Epithelial cell of proximal tubule (primary cell): ENCODE measurements around the gene CSNK1G2. TPM values are rescaled to one million over a fixed set of nuclear protein-coding genes. Genes with fewer than 3 reads are reported as not detected.

Experiments used
- DNase-seq: peaks from one replicate; pipeline ENCODE4 v3.0.0-alpha.2; 2011; ENCODE audit warnings: low read depth
- H3K4me3 ChIP-seq: 2 replicates; pipeline ENCODE4 v1.5.1; 2011; ENCODE audit warnings: low read depth, mild to moderate bottlenecking, low read length
- total RNA-seq: library from RNA; depleted of rRNA; stranded (reverse); fragments of >200 nt; gene quantifications from 2 replicates; pipeline ENCODE4 v1.2.3, GENCODE V29; 2015
- TF ChIP-seq, protein P1 (sequence below): conservative IDR thresholded peaks from 2 replicates; pipeline ENCODE4 v1.5.1; 2012; ENCODE audit warnings: low read depth, mild to moderate bottlenecking, low read length

CSNK1G2 gene
- total RNA-seq, 1 donor from 2014 or later, result 82.9 TPM

DNA sequence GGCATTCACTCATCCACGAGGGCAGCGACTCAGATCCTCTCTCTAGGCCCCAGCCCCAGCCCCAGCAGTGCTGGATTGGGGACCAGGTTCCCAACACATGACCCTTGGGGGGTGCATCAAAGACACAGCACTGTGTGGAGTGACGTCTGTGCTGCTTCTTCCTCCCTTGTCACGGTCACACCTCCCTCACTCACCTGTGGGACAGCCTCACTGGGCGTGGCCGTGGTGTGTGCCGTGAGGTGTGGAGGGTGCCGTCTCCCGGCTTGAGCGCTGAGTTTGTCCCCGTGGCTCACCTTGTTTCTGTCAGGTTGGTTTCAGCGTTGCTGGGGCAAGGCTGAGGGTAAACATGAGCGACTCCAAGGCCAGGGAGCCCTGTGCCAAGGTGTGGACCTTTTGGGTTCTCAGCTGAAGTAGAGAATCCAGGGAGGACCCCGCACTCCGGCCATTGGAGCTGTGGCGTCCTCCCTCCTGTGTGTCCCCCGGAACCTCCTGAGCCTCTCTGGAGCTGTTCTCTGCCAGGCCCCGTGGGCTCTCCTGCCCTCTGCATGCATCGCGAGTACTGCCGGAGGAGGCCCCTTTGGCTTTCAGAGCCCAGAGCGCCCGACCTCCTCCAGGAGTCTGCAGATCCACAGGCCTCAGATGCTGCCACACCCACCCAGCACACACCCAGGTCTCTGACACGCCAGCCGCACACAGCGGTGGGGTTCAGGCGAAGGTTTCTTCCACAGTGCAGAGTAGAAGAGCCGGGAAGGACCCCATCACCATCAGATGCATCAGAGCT lies 33.6 kb downstream of the CSNK1G2 start:
- TF ChIP-seq, protein P1, sequence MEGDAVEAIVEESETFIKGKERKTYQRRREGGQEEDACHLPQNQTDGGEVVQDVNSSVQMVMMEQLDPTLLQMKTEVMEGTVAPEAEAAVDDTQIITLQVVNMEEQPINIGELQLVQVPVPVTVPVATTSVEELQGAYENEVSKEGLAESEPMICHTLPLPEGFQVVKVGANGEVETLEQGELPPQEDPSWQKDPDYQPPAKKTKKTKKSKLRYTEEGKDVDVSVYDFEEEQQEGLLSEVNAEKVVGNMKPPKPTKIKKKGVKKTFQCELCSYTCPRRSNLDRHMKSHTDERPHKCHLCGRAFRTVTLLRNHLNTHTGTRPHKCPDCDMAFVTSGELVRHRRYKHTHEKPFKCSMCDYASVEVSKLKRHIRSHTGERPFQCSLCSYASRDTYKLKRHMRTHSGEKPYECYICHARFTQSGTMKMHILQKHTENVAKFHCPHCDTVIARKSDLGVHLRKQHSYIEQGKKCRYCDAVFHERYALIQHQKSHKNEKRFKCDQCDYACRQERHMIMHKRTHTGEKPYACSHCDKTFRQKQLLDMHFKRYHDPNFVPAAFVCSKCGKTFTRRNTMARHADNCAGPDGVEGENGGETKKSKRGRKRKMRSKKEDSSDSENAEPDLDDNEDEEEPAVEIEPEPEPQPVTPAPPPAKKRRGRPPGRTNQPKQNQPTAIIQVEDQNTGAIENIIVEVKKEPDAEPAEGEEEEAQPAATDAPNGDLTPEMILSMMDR, result no peak
- no peak overlapping the region for H3K4me3 ChIP-seq
- no peak for DNase-seq

DNA sequence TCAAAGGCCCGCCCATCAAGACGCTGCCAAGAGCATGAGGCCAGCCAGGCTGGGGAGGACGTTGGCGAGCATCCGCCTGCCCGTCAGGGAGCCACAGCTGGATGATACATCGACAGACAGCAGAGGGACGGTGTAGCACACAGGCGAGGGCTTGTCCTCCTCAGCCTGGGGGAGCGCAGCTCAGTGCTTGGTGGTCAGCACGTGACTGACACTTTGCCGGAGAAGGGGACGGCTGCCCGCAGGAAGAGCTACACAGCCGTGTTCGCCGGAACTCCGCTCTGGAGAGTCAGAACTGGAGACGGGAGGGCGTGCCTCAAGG lies 34.1 kb downstream of the CSNK1G2 start:
- DNase-seq, result no peak
- TF ChIP-seq, protein P1, result no peak
- H3K4me3 ChIP-seq, result no peak overlapping the region

DNA sequence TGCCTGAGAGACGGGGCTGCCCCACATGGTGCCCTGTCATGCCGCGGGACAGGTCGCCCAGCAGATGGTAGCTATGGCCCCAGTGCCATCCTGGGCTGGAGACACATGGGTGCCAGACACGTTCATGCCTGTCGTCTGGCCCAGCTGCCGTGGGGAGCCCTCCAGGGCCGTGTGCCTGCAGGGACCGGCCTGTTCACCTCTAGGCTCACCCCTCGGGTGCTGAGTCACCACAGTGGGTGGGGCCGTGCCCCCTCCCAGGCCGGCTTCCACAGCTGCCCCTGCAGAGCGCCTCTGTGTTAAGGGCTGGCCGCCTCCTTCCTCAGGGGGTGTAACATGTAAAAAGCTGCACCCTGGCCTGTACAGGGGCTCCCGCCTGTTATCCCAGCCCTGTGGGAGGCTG lies 36.1 kb downstream of the CSNK1G2 start:
- TF ChIP-seq, protein P1, result no peak
- DNase-seq, result no peak
- no peak overlapping the region for H3K4me3 ChIP-seq

DNA sequence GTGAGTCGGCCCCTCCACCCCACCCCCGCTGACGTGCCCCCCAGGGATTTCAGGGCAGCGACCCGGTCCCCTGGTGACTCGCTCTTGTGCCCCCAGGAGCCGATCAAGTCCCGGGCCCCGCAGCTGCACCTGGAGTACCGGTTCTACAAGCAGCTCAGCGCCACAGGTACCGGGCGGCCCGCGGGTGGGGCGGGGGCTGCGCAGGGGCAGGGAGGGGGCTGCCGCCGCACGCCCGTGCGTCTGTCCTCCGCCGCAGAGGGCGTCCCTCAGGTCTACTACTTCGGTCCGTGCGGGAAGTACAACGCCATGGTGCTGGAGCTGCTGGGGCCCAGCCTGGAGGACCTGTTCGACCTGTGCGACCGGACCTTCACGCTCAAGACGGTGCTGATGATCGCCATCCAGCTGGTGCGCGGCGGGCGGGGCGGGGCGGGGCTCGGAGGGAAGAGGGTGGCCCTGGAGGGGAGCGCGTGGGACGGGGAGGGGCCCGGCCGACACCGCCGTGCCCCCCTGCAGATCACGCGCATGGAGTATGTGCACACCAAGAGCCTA lies 37.4 kb downstream of the CSNK1G2 start:
- no peak overlapping the region for H3K4me3 ChIP-seq
- TF ChIP-seq, protein P1, result no peak
- DNase-seq, result no peak

DNA sequence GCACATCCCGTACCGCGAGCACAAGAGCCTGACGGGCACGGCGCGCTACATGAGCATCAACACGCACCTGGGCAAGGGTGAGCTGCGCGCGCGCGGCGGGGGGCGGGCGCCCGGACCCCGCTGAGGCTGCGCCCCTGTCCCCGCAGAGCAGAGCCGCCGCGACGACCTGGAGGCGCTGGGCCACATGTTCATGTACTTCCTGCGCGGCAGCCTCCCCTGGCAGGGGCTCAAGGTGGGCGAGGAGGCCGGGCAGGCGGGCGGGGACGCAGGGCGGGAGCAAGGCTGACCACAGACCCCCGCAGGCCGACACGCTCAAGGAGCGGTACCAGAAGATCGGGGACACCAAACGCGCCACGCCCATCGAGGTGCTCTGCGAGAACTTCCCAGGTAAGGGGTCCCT lies 38.0 kb downstream of the CSNK1G2 start:
- DNase-seq, result no peak
- TF ChIP-seq, protein P1, result no peak
- H3K4me3 ChIP-seq, result no peak overlapping the region

DNA sequence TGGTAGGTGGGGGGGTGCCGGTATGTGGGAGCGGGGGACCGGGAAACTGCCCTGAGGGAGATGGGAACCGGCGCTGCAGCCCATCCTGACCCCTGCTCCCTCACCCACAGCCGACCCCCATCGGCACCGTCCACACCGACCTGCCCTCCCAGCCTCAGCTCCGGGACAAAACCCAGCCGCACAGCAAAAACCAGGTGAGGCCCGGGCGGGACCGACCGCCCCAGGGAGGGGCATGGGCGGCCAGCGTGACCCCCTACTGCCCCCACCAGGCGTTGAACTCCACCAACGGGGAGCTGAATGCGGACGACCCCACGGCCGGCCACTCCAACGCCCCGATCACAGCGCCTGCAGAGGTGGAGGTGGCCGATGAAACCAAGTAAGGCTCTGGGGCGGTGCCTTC lies 38.7 kb downstream of the CSNK1G2 start:
- TF ChIP-seq, protein P1, result no peak
- no peak overlapping the region for H3K4me3 ChIP-seq
- DNase-seq, result no peak
